Stimulated activated naive CD8-positive, alpha-beta T cell treated with anti-CD3 and anti-CD28 coated beads, Interleukin-15, Interleukin-2, amounts not matched to agents 100 ng/mL and 50 ng/mL, for 24 hours (primary cell): ENCODE data around the gene FEM1B.

Experiments
- H3K27ac Mint-ChIP-seq: one replicate; pipeline ENCODE4 v1.8.0; 2021; ENCODE audit warnings: mild to moderate bottlenecking, mixed read lengths
- H3K27me3 Mint-ChIP-seq: one replicate; pipeline ENCODE4 v1.8.0; 2021; ENCODE audit warnings: mixed read lengths
- H3K36me3 Mint-ChIP-seq: one replicate; pipeline ENCODE4 v1.8.0; 2021; ENCODE audit warnings: low read depth, mixed read lengths
- H3K4me1 Mint-ChIP-seq: one replicate; pipeline ENCODE4 v1.8.0; 2021; ENCODE audit warnings: low read depth, mixed read lengths
- H3K4me3 Mint-ChIP-seq: one replicate; pipeline ENCODE4 v1.8.0; 2021; ENCODE audit warnings: mild to moderate bottlenecking, mixed read lengths
- H3K9me3 Mint-ChIP-seq: one replicate; pipeline ENCODE4 v1.8.0; 2021; ENCODE audit warnings: mixed read lengths

The FEM1B gene

DNA sequence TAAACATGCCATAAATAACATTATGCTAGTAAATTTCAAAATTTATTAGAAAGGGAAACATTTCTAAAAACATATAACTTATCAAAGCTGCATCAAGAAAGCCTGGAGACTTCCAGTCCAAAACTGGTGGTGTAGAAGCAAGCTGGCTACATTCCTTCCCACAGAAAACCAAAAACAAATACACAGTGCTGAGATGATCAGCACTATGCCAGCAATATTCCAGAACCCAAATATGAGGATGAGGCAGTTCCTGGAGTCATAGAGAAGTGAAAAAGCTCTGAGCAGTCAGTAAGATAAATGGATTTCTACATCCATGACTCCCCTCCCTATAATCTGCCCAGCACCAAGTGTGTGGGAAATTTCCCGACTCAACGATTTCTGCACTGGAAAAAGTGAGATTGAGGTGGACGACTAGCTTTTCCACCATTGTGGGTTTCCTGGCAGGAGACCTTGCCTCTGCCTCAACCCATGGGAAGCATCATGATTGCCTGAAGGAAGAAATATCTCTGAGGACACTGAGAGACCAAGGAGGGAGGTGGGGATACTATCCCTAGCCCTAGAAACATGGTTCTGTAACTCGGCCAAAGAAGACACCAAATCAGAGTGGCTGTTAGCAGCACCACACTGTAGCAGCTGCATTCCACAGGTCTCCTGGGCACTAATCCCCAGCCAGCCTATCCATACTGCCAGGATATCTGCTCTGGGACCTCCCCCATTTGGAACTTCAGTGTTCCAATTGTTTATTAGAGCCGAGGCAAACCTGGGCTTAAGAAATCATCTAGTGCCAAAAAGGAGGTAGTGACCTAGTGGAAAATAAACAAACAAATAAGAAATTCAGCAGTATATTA, 36.2 kb upstream of the FEM1B start:
- H3K9me3 Mint-ChIP-seq: no peaks in the 10 kb centered on the region

DNA sequence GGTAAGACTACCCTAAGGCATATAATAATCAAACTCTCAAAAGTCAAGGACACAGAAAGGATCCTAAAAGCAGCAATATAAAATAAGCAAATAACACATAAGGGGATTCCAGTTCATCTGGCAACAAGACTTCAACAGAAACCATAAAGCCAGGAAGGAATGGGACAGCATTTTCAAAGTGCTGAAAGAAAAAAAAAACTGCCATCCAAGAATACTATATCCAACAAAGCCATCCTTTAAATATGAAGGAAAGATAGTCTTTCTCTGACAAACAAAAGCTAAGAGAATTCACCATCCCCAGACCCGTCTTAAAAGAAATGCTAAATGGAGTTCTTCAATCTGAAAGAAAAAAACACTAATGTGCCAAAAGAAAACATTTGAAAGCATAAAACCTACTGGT, 33.3 kb upstream of the FEM1B start:
- H3K36me3 Mint-ChIP-seq: peaks cover 3% of the 10 kb centered on the region
- no peaks in the 10 kb centered on the region for H3K4me1 Mint-ChIP-seq
- H3K9me3 Mint-ChIP-seq: no peaks in the 10 kb centered on the region
- H3K4me3 Mint-ChIP-seq: no peak overlapping the region
- peaks cover 18% of the 10 kb centered on the region for H3K27me3 Mint-ChIP-seq
- no peak overlapping the region for H3K27ac Mint-ChIP-seq

More for the DNA sequence above, 36.2 kb upstream of the FEM1B start:
- Mint-ChIP-seq H3K27me3 (peaks cover 9% of the 10 kb centered on the region), H3K27ac (no peak overlapping the region), H3K36me3 (peaks cover 3% of the 10 kb centered on the region), H3K4me1 (no peaks in the 10 kb centered on the region), H3K4me3 (no peak overlapping the region)

DNA sequence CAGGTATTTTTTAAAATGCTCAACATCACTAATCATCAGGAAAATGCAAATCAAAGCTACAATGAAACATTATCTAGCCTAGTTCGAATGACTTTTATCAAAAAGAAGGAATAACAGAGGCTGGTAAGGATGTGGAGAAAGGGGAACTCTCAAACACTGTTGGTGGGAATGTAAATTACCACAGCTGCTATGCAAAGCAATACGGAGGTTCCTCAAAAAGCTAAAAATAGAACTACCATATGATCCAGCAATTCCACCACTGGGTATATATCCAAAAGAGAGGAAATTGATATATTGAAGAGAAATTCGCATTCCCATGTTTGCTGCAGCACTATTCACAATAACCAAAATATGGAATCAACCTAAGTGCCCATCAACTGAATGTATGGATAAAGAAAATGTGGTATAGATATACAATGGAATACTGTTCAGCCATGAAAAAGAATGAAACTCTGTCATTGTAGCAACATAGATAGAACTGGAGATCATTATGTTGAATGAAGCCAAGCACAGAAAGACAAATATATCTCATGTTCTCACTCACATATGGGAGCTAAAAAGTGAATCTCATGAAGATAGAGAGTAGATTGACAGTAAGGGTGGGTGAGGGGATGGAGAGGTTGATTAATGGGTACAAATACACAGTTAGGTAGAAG, 28.4 kb upstream of the FEM1B start:
- no peaks in the 10 kb centered on the region for H3K4me1 Mint-ChIP-seq
- peaks cover 25% of the 10 kb centered on the region for H3K27me3 Mint-ChIP-seq
- H3K9me3 Mint-ChIP-seq: no peaks in the 10 kb centered on the region
- no peaks in the 10 kb centered on the region for H3K36me3 Mint-ChIP-seq
- H3K4me3 Mint-ChIP-seq: no peak overlapping the region
- H3K27ac Mint-ChIP-seq: no peak overlapping the region

DNA sequence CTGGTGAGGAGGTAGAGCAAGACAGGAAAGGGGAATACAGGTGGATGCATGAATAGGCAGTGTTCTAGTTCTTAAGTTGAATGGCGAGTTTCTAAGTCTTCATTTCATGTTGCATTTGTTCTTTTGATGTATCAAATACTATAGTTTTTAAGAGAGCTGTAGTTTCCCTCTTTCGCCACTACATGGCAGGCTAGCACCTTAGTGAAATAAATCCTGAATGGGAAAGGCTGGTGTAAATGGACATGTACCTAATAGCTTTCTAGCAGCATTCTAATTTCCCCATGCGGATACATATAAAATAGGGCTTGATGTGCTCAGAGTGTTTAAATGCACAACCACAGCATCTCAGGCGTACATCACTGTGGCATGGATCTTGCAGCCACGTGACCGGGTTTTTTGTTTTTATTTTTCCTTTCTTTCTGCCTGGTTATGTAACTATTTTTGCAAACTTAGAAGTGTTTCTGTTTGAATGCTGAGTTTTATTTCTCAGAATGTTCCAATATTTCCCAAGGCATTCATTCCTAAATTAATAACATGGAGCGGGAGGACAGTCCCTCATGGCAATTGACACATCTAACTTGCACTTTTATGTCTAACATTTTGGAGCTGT, 24.5 kb upstream of the FEM1B start:
- Mint-ChIP-seq H3K27ac (no peak overlapping the region), H3K9me3 (no peaks in the 10 kb centered on the region), H3K4me1 (peaks cover 3% of the 10 kb centered on the region), H3K4me3 (no peak overlapping the region), H3K36me3 (no peaks in the 10 kb centered on the region), H3K27me3 (peaks cover 14% of the 10 kb centered on the region)

DNA sequence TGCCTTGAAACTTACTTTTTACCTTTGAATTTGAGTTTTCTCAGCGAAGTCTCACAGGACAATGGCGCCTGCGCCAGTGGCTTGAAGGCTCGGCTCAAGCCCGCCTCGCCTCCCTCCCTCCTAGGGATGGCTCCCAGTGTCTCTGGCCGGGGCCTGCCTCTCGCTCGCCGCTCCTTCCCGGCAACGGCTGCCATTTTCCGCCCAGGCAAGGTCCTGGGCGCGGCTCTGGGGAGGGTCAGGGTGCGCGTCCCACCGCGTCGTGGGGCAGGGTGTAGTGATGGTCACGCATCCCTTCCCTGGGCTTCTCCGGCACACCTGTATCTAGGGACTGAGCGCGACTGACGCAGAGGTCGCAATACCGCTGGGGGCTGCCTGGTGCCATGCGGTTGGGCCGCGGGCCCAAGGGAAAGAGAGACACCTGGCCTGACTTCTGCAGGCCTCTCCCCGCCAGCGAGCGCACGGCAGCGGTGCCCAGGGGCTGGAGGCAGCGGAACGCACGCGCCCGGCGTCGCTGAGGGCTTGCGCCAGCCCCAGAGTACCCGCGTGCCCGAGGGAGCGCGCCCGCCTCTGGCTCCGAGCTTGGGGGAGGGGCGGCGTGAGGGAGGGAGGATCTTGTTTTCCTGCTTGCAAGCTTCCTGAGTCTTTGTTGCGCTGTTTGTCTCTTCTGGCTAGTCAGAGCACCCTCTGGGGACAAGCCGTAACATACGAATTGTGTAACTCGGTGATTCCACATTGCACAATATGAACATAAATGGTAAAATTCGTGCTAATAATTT, 20.7 kb upstream of the FEM1B start:
- H3K9me3 Mint-ChIP-seq: no peaks in the 10 kb centered on the region
- H3K27me3 Mint-ChIP-seq: peaks cover 7% of the 10 kb centered on the region
- no peak overlapping the region for H3K27ac Mint-ChIP-seq
- peak overlapping the region; percentile 61 for H3K4me3 Mint-ChIP-seq
- H3K4me1 Mint-ChIP-seq: peaks cover 9% of the 10 kb centered on the region
- H3K36me3 Mint-ChIP-seq: no peaks in the 10 kb centered on the region

DNA sequence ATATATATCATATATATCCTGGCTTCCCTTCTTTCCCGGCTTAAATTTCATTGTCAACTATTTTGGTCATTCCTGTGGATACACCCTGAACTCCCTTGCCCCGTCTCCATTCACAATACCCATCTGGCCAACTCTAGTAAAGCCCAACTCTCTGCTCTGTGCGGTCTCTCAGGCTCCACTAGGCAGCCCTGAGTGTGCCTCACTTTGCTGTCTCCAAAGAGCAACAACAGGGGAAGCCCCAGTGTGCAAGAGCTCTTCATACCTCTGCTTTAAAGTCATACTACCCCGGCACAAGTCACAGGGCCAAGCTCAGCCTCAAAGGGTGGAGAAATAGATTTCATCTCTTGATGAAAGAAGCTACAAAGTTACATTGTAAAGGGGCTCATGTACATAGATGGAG, 18.9 kb upstream of the FEM1B start:
- H3K27ac Mint-ChIP-seq: no peak overlapping the region

DNA sequence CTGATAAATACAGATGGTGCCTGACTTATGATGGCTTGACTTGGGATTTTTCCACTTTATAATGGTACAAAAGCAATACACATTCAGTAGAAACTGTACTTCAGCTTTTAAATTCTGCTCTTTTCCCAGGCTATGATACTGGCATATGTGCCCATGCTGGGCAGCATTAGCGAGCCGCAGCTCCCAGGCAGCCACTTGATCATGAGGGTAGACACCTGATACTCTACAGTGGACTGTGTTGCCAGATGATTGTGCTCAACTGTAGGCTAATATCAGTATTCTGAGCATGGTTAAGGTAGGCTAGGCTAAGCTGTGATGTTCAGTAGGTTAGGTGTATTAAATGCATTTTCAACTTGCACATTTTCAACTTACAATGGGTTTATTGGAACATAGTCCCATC, 17.7 kb upstream of the FEM1B start:
- H3K4me1 Mint-ChIP-seq: peaks cover 9% of the 10 kb centered on the region
- H3K27me3 Mint-ChIP-seq: peaks cover 8% of the 10 kb centered on the region

More for the DNA sequence above, 18.9 kb upstream of the FEM1B start:
- Mint-ChIP-seq H3K36me3 (no peaks in the 10 kb centered on the region), H3K4me3 (no peak overlapping the region), H3K4me1 (peaks cover 9% of the 10 kb centered on the region), H3K27me3 (peaks cover 8% of the 10 kb centered on the region), H3K9me3 (no peaks in the 10 kb centered on the region)

DNA sequence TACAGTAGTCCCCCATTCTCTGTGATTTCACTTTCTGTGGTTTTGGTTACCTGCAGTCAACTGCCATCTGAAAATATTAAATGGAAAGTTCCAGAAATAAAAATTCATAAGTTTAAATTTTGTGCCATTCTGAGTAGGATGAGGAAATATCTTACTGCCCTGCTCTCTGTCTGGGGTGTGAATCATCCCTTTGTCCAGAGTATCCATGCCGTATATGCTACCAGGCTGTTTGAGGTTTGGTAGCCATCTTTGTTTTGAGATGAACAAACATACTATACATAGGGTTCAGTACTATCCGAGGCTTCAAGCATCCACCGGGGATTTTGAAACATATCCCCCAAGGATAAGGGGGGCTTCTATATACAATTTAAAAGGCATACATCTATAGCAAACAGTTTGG, 16.3 kb upstream of the FEM1B start:
- no peaks in the 10 kb centered on the region for H3K9me3 Mint-ChIP-seq
- no peak overlapping the region for H3K4me3 Mint-ChIP-seq
- no peak overlapping the region for H3K27ac Mint-ChIP-seq
- peaks cover 8% of the 10 kb centered on the region for H3K27me3 Mint-ChIP-seq
- no peaks in the 10 kb centered on the region for H3K36me3 Mint-ChIP-seq
- H3K4me1 Mint-ChIP-seq: peaks cover 9% of the 10 kb centered on the region

More for the DNA sequence above, 17.7 kb upstream of the FEM1B start:
- Mint-ChIP-seq H3K9me3 (no peaks in the 10 kb centered on the region), H3K4me3 (no peak overlapping the region), H3K36me3 (no peaks in the 10 kb centered on the region), H3K27ac (no peak overlapping the region)

DNA sequence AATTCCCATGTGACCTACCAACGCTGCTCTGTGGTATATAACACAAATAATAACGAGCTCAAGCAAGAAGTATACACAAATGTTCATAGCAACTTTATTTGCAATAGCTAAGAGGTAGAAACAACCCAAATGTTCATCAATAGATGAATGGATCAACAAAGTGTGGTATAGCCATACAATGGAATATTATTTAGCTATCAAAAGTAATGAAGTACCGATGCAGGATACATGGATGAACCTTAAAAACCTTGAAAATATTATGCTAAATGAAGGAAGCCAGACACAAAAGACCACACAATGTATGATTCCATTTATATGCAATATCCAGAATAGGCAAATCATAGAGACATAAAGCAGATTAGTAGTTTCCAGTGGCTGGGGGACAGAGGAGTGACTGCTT, 15.6 kb upstream of the FEM1B start:
- no peaks in the 10 kb centered on the region for H3K9me3 Mint-ChIP-seq
- peaks cover 8% of the 10 kb centered on the region for H3K27me3 Mint-ChIP-seq
- no peak overlapping the region for H3K27ac Mint-ChIP-seq
- no peaks in the 10 kb centered on the region for H3K36me3 Mint-ChIP-seq
- H3K4me3 Mint-ChIP-seq: no peak overlapping the region
- H3K4me1 Mint-ChIP-seq: peaks cover 7% of the 10 kb centered on the region

DNA sequence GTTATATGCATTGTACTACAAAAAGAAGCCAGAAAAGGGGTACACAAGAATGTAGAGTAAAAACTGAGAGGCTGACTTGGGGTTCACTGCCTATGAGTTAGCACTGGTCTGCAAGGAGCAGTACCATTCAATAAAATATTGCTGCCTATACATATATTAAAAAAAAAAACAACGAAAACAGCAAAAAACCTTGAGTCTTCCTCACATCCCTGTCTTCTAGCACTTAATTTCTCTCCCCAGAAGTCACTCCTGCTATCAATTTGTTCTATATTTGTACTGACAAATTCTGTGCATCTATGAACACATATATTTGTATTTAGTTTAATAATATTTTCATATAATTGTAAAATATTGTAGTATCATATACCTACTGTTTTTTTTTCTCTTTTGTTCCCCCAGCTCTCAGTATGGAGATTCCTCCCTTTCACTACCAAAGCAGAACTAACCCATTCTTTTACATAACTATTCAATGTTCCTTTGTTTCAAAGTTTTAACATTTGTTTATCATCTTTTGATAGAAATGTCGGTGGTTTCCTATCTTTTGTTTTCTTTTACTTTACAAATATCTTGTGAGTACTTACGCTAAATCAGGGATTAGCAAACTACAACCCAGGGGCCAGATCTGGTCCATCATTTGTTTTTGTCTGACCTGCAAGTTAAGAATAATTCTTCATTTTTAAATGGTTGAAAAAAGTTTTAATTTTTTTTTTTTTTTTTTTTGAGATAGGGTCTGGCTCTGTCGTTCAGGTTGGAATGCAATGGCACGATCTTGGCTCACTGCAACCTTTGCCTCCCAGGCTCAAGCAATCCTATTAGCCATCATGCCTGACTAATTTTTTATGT, 14.8 kb upstream of the FEM1B start:
- H3K4me1 Mint-ChIP-seq: peaks cover 6% of the 10 kb centered on the region
- H3K4me3 Mint-ChIP-seq: no peak overlapping the region
- H3K27ac Mint-ChIP-seq: no peak overlapping the region
- no peaks in the 10 kb centered on the region for H3K9me3 Mint-ChIP-seq
- peaks cover 8% of the 10 kb centered on the region for H3K27me3 Mint-ChIP-seq
- H3K36me3 Mint-ChIP-seq: no peaks in the 10 kb centered on the region

DNA sequence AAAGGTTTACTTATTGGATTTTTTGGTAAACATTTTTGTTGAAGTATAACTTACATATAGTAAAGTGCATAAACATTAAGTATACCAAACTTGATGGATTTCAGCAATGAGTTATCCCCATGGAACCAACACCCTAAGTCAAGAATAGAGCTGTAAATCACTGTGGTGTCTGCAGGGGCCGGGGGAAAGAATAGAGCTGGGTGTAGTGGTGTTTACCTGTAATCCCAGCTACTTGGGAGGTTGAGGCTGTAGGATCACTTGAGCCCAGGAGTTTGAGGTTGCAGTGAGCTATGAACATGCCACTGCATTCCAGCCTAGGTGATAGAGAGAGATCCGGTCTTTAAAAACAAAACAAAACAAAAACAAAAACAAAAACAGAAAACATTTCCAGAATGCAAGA, 13.3 kb upstream of the FEM1B start:
- Mint-ChIP-seq H3K27ac (no peak overlapping the region), H3K4me1 (no peaks in the 10 kb centered on the region), H3K36me3 (no peaks in the 10 kb centered on the region), H3K4me3 (no peak overlapping the region), H3K27me3 (peaks cover 8% of the 10 kb centered on the region), H3K9me3 (no peaks in the 10 kb centered on the region)

DNA sequence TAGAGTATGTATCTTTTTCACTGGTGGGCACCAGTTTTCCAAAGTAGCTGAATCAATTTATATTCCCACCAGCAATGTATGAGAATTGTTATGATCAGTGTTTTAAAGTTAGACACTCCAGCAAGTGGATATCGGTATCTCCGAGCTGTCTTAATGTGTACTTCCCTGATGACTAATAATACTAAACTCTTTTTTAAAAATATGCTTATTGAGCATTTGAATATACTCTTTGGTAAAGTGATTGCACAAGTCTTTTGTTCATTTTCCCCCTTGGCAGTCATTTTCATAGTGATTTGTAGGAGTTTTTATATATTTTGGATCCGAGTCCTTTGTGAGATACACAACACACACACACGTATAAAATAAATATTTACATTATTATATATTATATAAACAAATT, 12.5 kb upstream of the FEM1B start:
- Mint-ChIP-seq H3K4me1 (no peaks in the 10 kb centered on the region), H3K4me3 (no peak overlapping the region), H3K9me3 (no peaks in the 10 kb centered on the region), H3K27me3 (peaks cover 8% of the 10 kb centered on the region), H3K27ac (no peak overlapping the region), H3K36me3 (no peaks in the 10 kb centered on the region)

DNA sequence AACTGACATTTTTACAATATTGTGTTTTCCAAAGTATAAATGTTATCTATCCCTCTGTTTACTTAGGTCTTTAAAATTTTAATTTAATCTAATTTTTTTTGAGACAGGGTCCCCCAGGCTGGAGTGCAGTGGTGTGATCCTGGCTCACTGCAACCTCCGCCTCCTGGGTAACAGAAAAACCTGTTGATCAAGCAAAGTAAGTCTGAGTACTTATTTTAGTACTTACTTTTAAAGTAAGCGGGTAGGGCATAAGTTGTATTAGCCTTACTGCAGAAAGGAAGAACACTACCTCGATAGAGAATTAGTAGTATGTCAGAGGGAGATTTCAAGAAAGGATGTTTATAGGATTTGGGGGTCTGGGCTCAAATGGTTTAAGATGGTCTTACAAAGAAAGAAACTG, 11.9 kb upstream of the FEM1B start:
- Mint-ChIP-seq H3K36me3 (no peaks in the 10 kb centered on the region), H3K27me3 (peaks cover 8% of the 10 kb centered on the region), H3K4me3 (no peak overlapping the region), H3K27ac (no peak overlapping the region), H3K4me1 (no peaks in the 10 kb centered on the region), H3K9me3 (no peaks in the 10 kb centered on the region)

DNA sequence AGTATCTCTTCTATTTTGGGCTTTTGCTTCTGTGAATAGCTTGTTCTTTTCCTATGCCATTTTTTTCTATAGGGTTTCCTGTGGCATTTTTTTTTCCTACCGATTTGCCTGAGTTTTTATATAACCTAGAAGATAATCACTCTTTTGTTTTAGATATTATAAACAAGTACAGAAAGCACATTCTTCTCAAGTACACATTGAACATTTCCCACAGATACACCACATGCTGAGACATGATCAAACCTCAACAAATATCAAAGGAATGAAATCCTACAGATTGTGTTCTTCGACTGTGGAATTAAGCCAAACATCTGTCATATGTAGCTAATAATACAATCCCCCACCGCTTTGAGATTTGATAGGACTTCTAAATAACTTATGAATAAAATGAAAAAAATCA, 9.1 kb upstream of the FEM1B start:
- Mint-ChIP-seq H3K9me3 (no peaks in the 10 kb centered on the region), H3K27ac (no peak overlapping the region), H3K27me3 (peaks cover 4% of the 10 kb centered on the region), H3K4me1 (peaks cover 10% of the 10 kb centered on the region), H3K36me3 (no peaks in the 10 kb centered on the region), H3K4me3 (no peak overlapping the region)
